Activated CD4-positive, alpha-beta T cell treated with anti-CD3 and anti-CD28 coated beads, Interleukin-2, amount 10 ng/mL, durations not matched to agents 7 days and 5 days (primary cell): ENCODE measurements around the gene SLC6A3. TPM values are rescaled to one million over a fixed set of nuclear protein-coding genes. Genes with fewer than 3 reads are reported as not detected.

ENCODE experiments used
- CTCF ChIA-PET: fragments of 350-600 bp; sonication (Branson Sonifier 250); formaldehyde crosslinking; loops from one replicate; lab custom pipeline; 2021; ENCODE audit warnings: antibody characterized with exemption; lab: Charles Lee
- POLR2A ChIA-PET: fragments of 350-600 bp; sonication (Branson Sonifier 250); formaldehyde crosslinking; loops from one replicate; lab custom pipeline; 2021; ENCODE audit warnings: antibody characterized with exemption; lab: Charles Lee
- DNase-seq: peaks from one replicate; pipeline ENCODE4 v3.0.0-alpha.2; 2020
- H3K27ac Mint-ChIP-seq: one replicate; pipeline ENCODE4 v1.8.0; 2021; ENCODE audit warnings: mild to moderate bottlenecking, moderate library complexity, mixed read lengths
- H3K27me3 Mint-ChIP-seq: one replicate; pipeline ENCODE4 v1.8.0; 2021; ENCODE audit warnings: mixed read lengths
- H3K36me3 Mint-ChIP-seq: one replicate; pipeline ENCODE4 v1.8.0; 2021; ENCODE audit warnings: low read depth, mixed read lengths
- H3K4me1 Mint-ChIP-seq: one replicate; pipeline ENCODE4 v1.8.0; 2021; ENCODE audit warnings: mixed read lengths
- H3K4me3 Mint-ChIP-seq: one replicate; pipeline ENCODE4 v1.8.0; 2021; ENCODE audit warnings: mild to moderate bottlenecking, moderate library complexity, mixed read lengths
- H3K9me3 Mint-ChIP-seq: one replicate; pipeline ENCODE4 v1.8.0; 2021; ENCODE audit warnings: mixed read lengths
- total RNA-seq, 2 experiments: library from RNA; stranded (reverse); gene quantifications; one replicate each; pipeline ENCODE4 v1.2.3, GENCODE V29; 2021

The SLC6A3 gene
- total RNA-seq, 2 experiments from 2014 or later, result 0.08 TPM; not detected in 1

- ChIA-PET CTCF (no interaction called here), POLR2A (no interaction called here)
- Mint-ChIP-seq H3K27me3 (peaks cover 7% of the 10 kb centered on the region), H3K4me1 (no peaks in the 10 kb centered on the region), H3K4me3 (no peak overlapping the region), H3K9me3 (no peaks in the 10 kb centered on the region), H3K36me3 (no peaks in the 10 kb centered on the region), H3K27ac (no peak overlapping the region)
- no peak for DNase-seq
Observed at GRCh38 chr5:1399737-1400136, 45.5 kb downstream of the SLC6A3 start.

DNA sequence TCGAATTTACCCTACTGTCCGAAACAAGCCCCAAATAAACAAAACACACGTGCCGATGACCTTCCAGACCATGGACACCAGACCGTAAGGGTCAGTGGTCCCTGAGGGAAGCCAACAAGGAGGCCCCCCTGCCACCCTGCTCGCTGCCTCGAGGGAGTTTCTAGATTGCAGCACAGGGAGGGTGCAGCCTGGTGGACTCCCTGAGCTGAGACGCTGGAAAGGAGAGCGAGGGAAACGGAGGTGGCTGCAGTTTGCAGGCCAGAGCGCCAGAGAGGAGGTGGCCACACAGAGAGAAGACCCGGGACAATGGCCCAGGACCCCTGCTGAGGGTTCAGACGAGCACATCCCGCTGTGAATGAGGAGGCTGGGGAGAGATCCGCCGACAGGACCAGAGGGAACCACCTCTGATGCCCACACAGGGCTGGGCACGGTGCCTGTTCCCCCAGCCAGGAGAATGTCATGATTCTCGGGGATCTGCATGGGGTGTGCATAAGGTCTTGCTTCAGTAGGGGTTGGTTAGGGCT lies 48.9 kb downstream of the SLC6A3 start:
- Mint-ChIP-seq H3K9me3 (no peaks in the 10 kb centered on the region), H3K27me3 (peaks cover 7% of the 10 kb centered on the region), H3K36me3 (no peaks in the 10 kb centered on the region), H3K4me3 (no peak overlapping the region), H3K4me1 (no peaks in the 10 kb centered on the region), H3K27ac (no peak overlapping the region)
- CTCF ChIA-PET, result no interaction called here
- DNase-seq, result no peak
- POLR2A ChIA-PET, result interaction anchor here (0.5 kb wide), 1 partner anchor 407 kb away, joined by 3 read pairs; no protein-coding TSS in a partner anchor

- no peak overlapping the region for H3K27ac Mint-ChIP-seq
- CTCF ChIA-PET, result interaction anchor here (1.0 kb wide), 1 partner anchor 8 kb away, joined by 3 read pairs; no protein-coding TSS in a partner anchor
- peaks cover 7% of the 10 kb centered on the region for H3K27me3 Mint-ChIP-seq
- H3K9me3 Mint-ChIP-seq, result no peaks in the 10 kb centered on the region
- no peaks in the 10 kb centered on the region for H3K4me1 Mint-ChIP-seq
- POLR2A ChIA-PET, result interaction anchor here (0.7 kb wide), 1 partner anchor 475 kb away, joined by 3 read pairs; no protein-coding TSS in a partner anchor
- H3K36me3 Mint-ChIP-seq, result no peaks in the 10 kb centered on the region
- no peak overlapping the region for H3K4me3 Mint-ChIP-seq
- DNase-seq, result no peak
Observed at GRCh38 chr5:1394881-1395860, 50.1 kb downstream of the SLC6A3 start.

GRCh38 chr5:1393571-1394501 lies 51.4 kb downstream of the SLC6A3 start:
- no peak overlapping the region for H3K4me3 Mint-ChIP-seq
- no peaks in the 10 kb centered on the region for H3K36me3 Mint-ChIP-seq
- no peaks in the 10 kb centered on the region for H3K4me1 Mint-ChIP-seq
- POLR2A ChIA-PET, result no interaction called here
- H3K27me3 Mint-ChIP-seq, result peaks cover 7% of the 10 kb centered on the region
- no peaks in the 10 kb centered on the region for H3K9me3 Mint-ChIP-seq
- DNase-seq, result no peak
- no peak overlapping the region for H3K27ac Mint-ChIP-seq
- CTCF ChIA-PET, result interaction anchor here (0.5 kb wide), 1 partner anchor 387 kb away, joined by 3 read pairs; no protein-coding TSS in a partner anchor

GRCh38 chr5:1392801-1393565 lies 52.3 kb downstream of the SLC6A3 start:
- Mint-ChIP-seq H3K4me1 (no peaks in the 10 kb centered on the region), H3K36me3 (no peaks in the 10 kb centered on the region), H3K9me3 (no peaks in the 10 kb centered on the region), H3K27me3 (peaks cover 15% of the 10 kb centered on the region), H3K27ac (no peak overlapping the region), H3K4me3 (no peak overlapping the region)
- no peak for DNase-seq
- POLR2A ChIA-PET, result no interaction called here
- CTCF ChIA-PET, result no interaction called here

DNA sequence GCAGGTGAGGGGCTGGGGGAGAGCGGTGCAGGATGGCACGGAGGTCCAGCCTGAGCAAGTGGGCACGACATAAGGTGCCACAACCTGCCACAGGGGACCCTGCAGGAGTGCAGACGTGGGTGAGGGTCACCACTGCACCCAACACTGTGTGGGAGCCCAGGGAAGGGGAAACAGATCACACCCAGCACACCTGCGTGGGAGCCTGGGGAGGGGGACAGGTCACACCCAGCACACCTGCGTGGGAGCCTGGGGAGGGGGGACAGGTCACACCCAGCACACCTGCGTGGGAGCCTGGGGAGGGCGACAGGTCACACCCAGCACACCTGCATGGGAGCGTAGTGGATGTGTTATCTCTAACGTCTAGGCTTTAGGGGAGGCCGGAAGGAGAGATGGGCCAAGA lies 53.0 kb downstream of the SLC6A3 start:
- Mint-ChIP-seq H3K9me3 (no peaks in the 10 kb centered on the region), H3K4me3 (no peak overlapping the region), H3K36me3 (no peaks in the 10 kb centered on the region), H3K4me1 (peaks cover 2% of the 10 kb centered on the region), H3K27ac (no peak overlapping the region), H3K27me3 (peaks cover 15% of the 10 kb centered on the region)
- POLR2A ChIA-PET, result no interaction called here
- no peak for DNase-seq
- CTCF ChIA-PET, result no interaction called here

DNA sequence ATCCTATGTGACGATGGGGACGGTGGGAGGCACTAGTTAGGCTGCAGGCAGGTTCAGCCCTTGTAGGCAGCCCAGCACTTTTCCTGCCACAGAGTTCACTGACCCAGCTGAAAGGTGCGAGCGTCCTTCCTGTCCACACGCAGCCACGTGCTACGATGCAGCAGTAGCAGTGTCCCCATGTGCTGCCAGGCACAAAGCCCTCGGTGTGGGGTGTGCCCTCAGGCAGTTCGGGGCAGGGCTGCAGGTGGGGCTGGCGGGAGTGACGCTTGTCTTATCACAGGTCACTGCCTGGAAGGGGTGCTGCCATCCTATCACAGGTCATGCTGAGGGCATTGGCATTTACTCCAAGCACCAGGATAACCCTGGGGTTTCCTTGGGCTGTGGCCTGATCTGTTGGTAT lies 53.5 kb downstream of the SLC6A3 start:
- CTCF ChIA-PET, result no interaction called here
- Mint-ChIP-seq H3K27ac (no peak overlapping the region), H3K36me3 (no peaks in the 10 kb centered on the region), H3K9me3 (no peaks in the 10 kb centered on the region), H3K4me3 (no peak overlapping the region), H3K27me3 (peaks cover 12% of the 10 kb centered on the region), H3K4me1 (peaks cover 8% of the 10 kb centered on the region)
- POLR2A ChIA-PET, result no interaction called here
- DNase-seq, result no peak

DNA sequence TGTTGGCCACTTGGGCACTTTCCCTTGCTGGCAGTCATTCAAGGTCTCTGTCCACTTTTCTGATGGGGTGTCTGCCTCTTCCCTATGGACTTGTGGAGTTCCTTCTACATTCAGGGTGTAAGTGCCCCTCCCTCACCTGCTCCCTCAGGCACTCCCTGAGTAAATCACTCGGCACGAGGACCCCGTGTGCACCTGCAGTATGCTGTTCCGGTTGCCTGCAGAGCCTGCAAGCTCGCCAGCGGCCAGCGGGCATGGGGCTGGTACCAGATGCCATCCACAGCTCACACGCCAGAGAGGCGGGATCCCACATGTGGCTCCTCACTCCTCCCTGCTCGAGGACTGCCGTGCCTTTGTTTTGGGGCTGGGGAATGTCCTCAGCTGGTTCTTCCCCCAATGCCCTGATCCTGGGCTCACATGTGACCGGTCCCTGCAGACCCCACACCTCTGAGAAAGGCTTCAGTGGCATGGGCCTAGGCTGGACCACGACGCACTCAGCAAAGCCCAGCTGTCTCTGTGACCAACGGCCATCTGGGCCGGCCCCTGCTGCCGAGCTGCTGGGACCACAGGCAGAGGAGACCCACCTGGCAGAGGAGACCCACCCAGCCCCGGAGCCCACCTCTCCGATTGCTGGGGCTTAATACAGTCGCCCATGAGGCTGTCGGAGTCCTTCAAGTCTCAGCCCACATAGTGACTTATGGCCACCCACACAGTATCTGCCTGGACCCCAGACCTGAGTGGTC lies 54.2 kb downstream of the SLC6A3 start:
- Mint-ChIP-seq H3K36me3 (no peaks in the 10 kb centered on the region), H3K9me3 (no peaks in the 10 kb centered on the region), H3K4me3 (no peak overlapping the region), H3K27ac (no peak overlapping the region), H3K27me3 (peaks cover 10% of the 10 kb centered on the region), H3K4me1 (peaks cover 13% of the 10 kb centered on the region)
- ChIA-PET CTCF (no interaction called here), POLR2A (no interaction called here)
- DNase-seq, result no peak

DNA sequence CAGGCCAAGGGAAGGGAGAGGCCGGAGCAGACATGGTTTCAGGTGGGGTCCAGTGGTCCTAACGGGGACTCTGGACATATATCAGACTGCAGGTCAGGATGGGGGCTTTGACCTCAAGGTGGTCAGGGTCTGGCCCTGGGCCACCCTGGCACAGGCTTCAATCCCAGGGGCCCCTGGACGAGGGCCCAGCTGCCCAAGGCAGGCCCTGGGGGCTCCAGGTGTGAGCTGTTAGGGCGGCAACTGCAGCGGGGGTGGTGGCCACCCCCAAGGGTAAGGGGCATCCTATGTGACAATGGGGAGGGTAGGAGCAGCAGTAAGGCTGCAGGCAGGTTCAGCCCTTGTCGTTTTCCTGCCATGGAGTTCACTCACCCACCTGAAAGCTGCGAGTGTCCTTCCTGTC lies 54.9 kb downstream of the SLC6A3 start:
- no peak for DNase-seq
- Mint-ChIP-seq H3K4me3 (no peak overlapping the region), H3K36me3 (no peaks in the 10 kb centered on the region), H3K4me1 (peaks cover 17% of the 10 kb centered on the region), H3K27ac (no peak overlapping the region), H3K9me3 (no peaks in the 10 kb centered on the region), H3K27me3 (peaks cover 8% of the 10 kb centered on the region)
- ChIA-PET POLR2A (no interaction called here), CTCF (no interaction called here)

- H3K27me3 Mint-ChIP-seq, result peaks cover 8% of the 10 kb centered on the region
- no peaks in the 10 kb centered on the region for H3K9me3 Mint-ChIP-seq
- DNase-seq, result no peak
- H3K36me3 Mint-ChIP-seq, result no peaks in the 10 kb centered on the region
- H3K27ac Mint-ChIP-seq, result no peak overlapping the region
- peaks cover 19% of the 10 kb centered on the region for H3K4me1 Mint-ChIP-seq
- POLR2A ChIA-PET, result no interaction called here
- H3K4me3 Mint-ChIP-seq, result no peak overlapping the region
- CTCF ChIA-PET, result no interaction called here
Observed at GRCh38 chr5:1388383-1388967, 56.8 kb downstream of the SLC6A3 start.

- H3K4me3 Mint-ChIP-seq, result no peak overlapping the region
- no peak for DNase-seq
- no peaks in the 10 kb centered on the region for H3K36me3 Mint-ChIP-seq
- no peaks in the 10 kb centered on the region for H3K9me3 Mint-ChIP-seq
- CTCF ChIA-PET, result no interaction called here
- POLR2A ChIA-PET, result no interaction called here
- peaks cover 8% of the 10 kb centered on the region for H3K27me3 Mint-ChIP-seq
- peaks cover 19% of the 10 kb centered on the region for H3K4me1 Mint-ChIP-seq
- peak overlapping the region; percentile 100 for H3K27ac Mint-ChIP-seq
Observed at GRCh38 chr5:1387876-1388275, 57.4 kb downstream of the SLC6A3 start.
